ENCODE data around the gene LCN10. TPM values are rescaled to one million over a fixed set of nuclear protein-coding genes. Genes with fewer than 3 reads are reported as not detected.

Gene LCN10
- total RNA-seq, 1 donor from 2014 or later = 8.3 TPM

- intact Hi-C loops (cut with DNase I) = no loop called here
- H3K4me1 ChIP-seq = peaks cover 23% of the 10 kb centered on the region
- peaks cover 3% of the 10 kb centered on the region for H3K27me3 ChIP-seq
- no peaks in the 10 kb centered on the region for H3K36me3 ChIP-seq
- no peaks in the 10 kb centered on the region for H3K9me3 ChIP-seq
- no peak overlapping the region for H3K4me3 ChIP-seq
- TF ChIP-seq POLR2AphosphoS5 (IDR thresholded peaks at IDR 0.05; ENCODE audit: insufficient read depth in 1 of 2, low read depth in 1 of 2) (no peak), POLR2A (IDR thresholded peaks at IDR 0.05) (no peak)
- TF ChIP-seq, protein P1, sequence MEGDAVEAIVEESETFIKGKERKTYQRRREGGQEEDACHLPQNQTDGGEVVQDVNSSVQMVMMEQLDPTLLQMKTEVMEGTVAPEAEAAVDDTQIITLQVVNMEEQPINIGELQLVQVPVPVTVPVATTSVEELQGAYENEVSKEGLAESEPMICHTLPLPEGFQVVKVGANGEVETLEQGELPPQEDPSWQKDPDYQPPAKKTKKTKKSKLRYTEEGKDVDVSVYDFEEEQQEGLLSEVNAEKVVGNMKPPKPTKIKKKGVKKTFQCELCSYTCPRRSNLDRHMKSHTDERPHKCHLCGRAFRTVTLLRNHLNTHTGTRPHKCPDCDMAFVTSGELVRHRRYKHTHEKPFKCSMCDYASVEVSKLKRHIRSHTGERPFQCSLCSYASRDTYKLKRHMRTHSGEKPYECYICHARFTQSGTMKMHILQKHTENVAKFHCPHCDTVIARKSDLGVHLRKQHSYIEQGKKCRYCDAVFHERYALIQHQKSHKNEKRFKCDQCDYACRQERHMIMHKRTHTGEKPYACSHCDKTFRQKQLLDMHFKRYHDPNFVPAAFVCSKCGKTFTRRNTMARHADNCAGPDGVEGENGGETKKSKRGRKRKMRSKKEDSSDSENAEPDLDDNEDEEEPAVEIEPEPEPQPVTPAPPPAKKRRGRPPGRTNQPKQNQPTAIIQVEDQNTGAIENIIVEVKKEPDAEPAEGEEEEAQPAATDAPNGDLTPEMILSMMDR (IDR thresholded peaks at IDR 0.05) = no peak
- no peak overlapping the region for H3K27ac ChIP-seq
- no peak for DNase-seq (ENCODE audit: extremely low spot score in 2 of 2)
These were observed 3.9 kb upstream of the LCN10 start for GRCh38 chr9:136746621-136747020.

DNA sequence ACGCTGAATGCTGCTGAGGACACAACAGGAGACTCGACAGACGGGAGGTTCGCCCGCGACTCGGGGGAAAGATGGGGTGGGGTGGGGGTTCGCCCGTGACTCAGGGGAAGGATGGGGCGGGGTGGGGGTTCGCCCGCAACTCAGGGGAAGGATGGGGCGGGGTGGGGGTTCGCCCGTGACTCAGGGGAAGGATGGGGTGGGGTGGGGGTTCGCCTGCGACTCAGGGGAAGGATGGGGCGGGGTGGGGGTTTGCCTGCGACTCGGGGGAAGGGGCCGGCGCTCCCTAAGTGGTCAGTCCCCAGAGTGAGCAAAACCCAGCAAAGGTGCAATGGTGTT, 3.4 kb upstream of the LCN10 start:
- no peak for TF ChIP-seq POLR2A (IDR thresholded peaks at IDR 0.05)
- TF ChIP-seq, protein P1 (IDR thresholded peaks at IDR 0.05) = no peak
- TF ChIP-seq POLR2AphosphoS5 (IDR thresholded peaks at IDR 0.05; ENCODE audit: insufficient read depth in 1 of 2, low read depth in 1 of 2) = no peak
- Histone ChIP-seq H3K4me3 (no peak overlapping the region), H3K27ac (no peak overlapping the region), H3K27me3 (peaks cover 3% of the 10 kb centered on the region), H3K4me1 (peaks cover 27% of the 10 kb centered on the region), H3K36me3 (no peaks in the 10 kb centered on the region), H3K9me3 (no peaks in the 10 kb centered on the region)
- DNase-seq (ENCODE audit: extremely low spot score in 2 of 2) = no peak
- intact Hi-C loops (cut with DNase I) = no loop called here

- H3K9me3 ChIP-seq = no peaks in the 10 kb centered on the region
- peaks cover 3% of the 10 kb centered on the region for H3K27me3 ChIP-seq
- H3K4me1 ChIP-seq = peaks cover 33% of the 10 kb centered on the region
- H3K36me3 ChIP-seq = no peaks in the 10 kb centered on the region
- DNase-seq (ENCODE audit: extremely low spot score in 2 of 2) = no peak
- TF ChIP-seq POLR2AphosphoS5 (IDR thresholded peaks at IDR 0.05; ENCODE audit: insufficient read depth in 1 of 2, low read depth in 1 of 2) = no peak
- no peak overlapping the region for H3K27ac ChIP-seq
- H3K4me3 ChIP-seq = peak overlapping the region in 1 of 2 donors; percentile 4
- intact Hi-C loops (cut with DNase I) = no loop called here
These were observed 2.8 kb upstream of the LCN10 start for GRCh38 chr9:136745389-136746154.

DNA sequence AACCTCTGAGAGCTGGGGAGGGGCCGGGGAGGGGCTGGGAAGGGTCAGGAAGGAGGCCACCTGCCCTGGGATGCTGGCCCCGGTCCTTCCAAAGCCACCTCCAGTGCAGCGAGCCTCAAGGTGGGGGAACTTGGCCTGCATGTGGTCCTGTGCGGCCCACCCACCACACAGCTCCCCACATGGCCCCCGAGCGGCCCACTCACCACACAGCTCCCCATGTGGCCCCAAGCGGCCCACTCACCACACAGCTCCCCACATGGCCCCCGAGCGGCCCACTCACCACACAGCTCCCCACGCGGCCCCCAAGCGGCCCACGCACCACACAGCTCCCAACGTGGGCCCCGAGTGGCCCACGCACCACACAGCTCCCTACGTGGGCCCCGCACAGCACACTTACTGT, 2.0 kb upstream of the LCN10 start:
- peaks cover 33% of the 10 kb centered on the region for H3K4me1 ChIP-seq
- H3K27me3 ChIP-seq = peaks cover 3% of the 10 kb centered on the region
- intact Hi-C loops (cut with DNase I) = no loop called here
- peak overlapping the region in 1 of 2 donors; percentile 4 for H3K4me3 ChIP-seq
- H3K27ac ChIP-seq = no peak overlapping the region
- DNase-seq (ENCODE audit: extremely low spot score in 2 of 2) = no peak
- no peak for TF ChIP-seq POLR2AphosphoS5 (IDR thresholded peaks at IDR 0.05; ENCODE audit: insufficient read depth in 1 of 2, low read depth in 1 of 2)
- no peak for TF ChIP-seq POLR2A (IDR thresholded peaks at IDR 0.05)
- TF ChIP-seq, protein P1 (IDR thresholded peaks at IDR 0.05) = no peak
- no peaks in the 10 kb centered on the region for H3K9me3 ChIP-seq
- H3K36me3 ChIP-seq = no peaks in the 10 kb centered on the region

- H3K27me3 ChIP-seq = peaks cover 3% of the 10 kb centered on the region
- no peaks in the 10 kb centered on the region for H3K36me3 ChIP-seq
- H3K27ac ChIP-seq = no peak overlapping the region
- intact Hi-C loops (cut with DNase I) = no loop called here
- TF ChIP-seq POLR2AphosphoS5 (IDR thresholded peaks at IDR 0.05; ENCODE audit: insufficient read depth in 1 of 2, low read depth in 1 of 2) (no peak), POLR2A (IDR thresholded peaks at IDR 0.05) (no peak)
- TF ChIP-seq, protein P1 (IDR thresholded peaks at IDR 0.05) = no peak
- H3K9me3 ChIP-seq = no peaks in the 10 kb centered on the region
- H3K4me3 ChIP-seq = no peak overlapping the region
- H3K4me1 ChIP-seq = peaks cover 33% of the 10 kb centered on the region
- DNase-seq (ENCODE audit: extremely low spot score in 2 of 2) = no peak
These were observed 985 bp upstream of the LCN10 start for GRCh38 chr9:136743639-136744211.

Measured in vagina (tissue), 2 donors.